HepG2 (cell line): ENCODE results near the gene WDSUB1. TPM values are rescaled to one million over a fixed set of nuclear protein-coding genes. Genes with fewer than 3 reads are reported as not detected.

Source experiments
- ATAD3A ChIP-seq: sonication (generic); formaldehyde crosslinking; IDR thresholded peaks from 2 replicates; pipeline ENCODE4 v1.4.0; 2020; ENCODE audit warnings: missing genetic modification reagents
- CCAR2 ChIP-seq: fragments of 200-400 bp; formaldehyde crosslinking; optimal IDR thresholded peaks from 2 replicates; pipeline ENCODE3; 2018; ENCODE audit warnings: low read depth, mild to moderate bottlenecking, low read length, moderate library complexity
- ETV5 ChIP-seq: IDR thresholded peaks from 2 replicates; pipeline ENCODE4 v1.6.1; 2018; ENCODE audit warnings: missing biosample characterization, missing genetic modification reagents, inconsistent platforms, borderline replicate concordance
- HHEX ChIP-seq: IDR thresholded peaks from 2 replicates; pipeline ENCODE4 v1.6.1; 2016; ENCODE audit warnings: control low read depth
- HMG20A ChIP-seq: IDR thresholded peaks from 2 replicates; pipeline ENCODE4 v1.6.1; 2016; ENCODE audit warnings: borderline replicate concordance
- HOXA3 ChIP-seq: sonication (generic); formaldehyde crosslinking; IDR thresholded peaks from 2 replicates; pipeline ENCODE4 v1.5.0; 2020; ENCODE audit warnings: missing genetic modification reagents
- KLF11 ChIP-seq: IDR thresholded peaks from 2 replicates; pipeline ENCODE4 v1.6.1; 2016; ENCODE audit warnings: missing compliant biosample characterization
- KLF9 ChIP-seq: IDR thresholded peaks from 2 replicates; pipeline ENCODE4 v1.6.1; 2016; ENCODE audit warnings: low read depth
- NFKB2 ChIP-seq: sonication (generic); formaldehyde crosslinking; IDR thresholded peaks from 2 replicates; pipeline ENCODE4 v1.4.0; 2020; ENCODE audit warnings: missing genetic modification reagents, borderline replicate concordance
- PCBP1 ChIP-seq: fragments of 200-400 bp; formaldehyde crosslinking; IDR thresholded peaks from 2 replicates; pipeline ENCODE4 v1.6.1; 2017; ENCODE audit warnings: mild to moderate bottlenecking, low read depth, low read length, borderline replicate concordance
- RAD51 ChIP-seq: fragments of 450-650 bp; IDR thresholded peaks from 2 replicates; pipeline ENCODE4 v1.6.1; 2016; ENCODE audit warnings: borderline replicate concordance
- RCOR2 ChIP-seq: IDR thresholded peaks from 2 replicates; pipeline ENCODE4 v1.6.1; 2016; ENCODE audit warnings: missing biosample characterization, missing genetic modification reagents
- SNAPC4 ChIP-seq: sonication (generic); formaldehyde crosslinking; IDR thresholded peaks from 2 replicates; pipeline ENCODE4 v1.4.0; 2020; ENCODE audit warnings: mild to moderate bottlenecking, missing genetic modification reagents
- TAF15 ChIP-seq: fragments of 200-400 bp; formaldehyde crosslinking; IDR thresholded peaks from one replicate; pipeline ENCODE4 v1.6.1; 2018; ENCODE audit warnings: mild to moderate bottlenecking, low read depth, low read length; ENCODE audit not compliant: poor library complexity, severe bottlenecking
- ZBTB38 ChIP-seq: sonication (generic); formaldehyde crosslinking; IDR thresholded peaks from 2 replicates; pipeline ENCODE4 v1.5.1; 2020; ENCODE audit warnings: mild to moderate bottlenecking, missing genetic modification reagents
- ZBTB7B ChIP-seq: sonication (generic); formaldehyde crosslinking; IDR thresholded peaks from 2 replicates; pipeline ENCODE4 v1.4.0; 2020; ENCODE audit warnings: missing genetic modification reagents
- ZNF17 ChIP-seq: sonication (generic); formaldehyde crosslinking; IDR thresholded peaks from 2 replicates; pipeline ENCODE4 v1.5.0; 2020; ENCODE audit warnings: mild to moderate bottlenecking, missing genetic modification reagents
- ZNF44 ChIP-seq: sonication (generic); formaldehyde crosslinking; IDR thresholded peaks from 2 replicates; pipeline ENCODE4 v1.5.1; 2020; ENCODE audit warnings: mild to moderate bottlenecking, missing genetic modification reagents
- ZNF577 ChIP-seq: sonication (generic); formaldehyde crosslinking; IDR thresholded peaks from 2 replicates; pipeline ENCODE4 v1.4.0; 2020; ENCODE audit warnings: mild to moderate bottlenecking, low read depth, missing genetic modification reagents, borderline replicate concordance
- ZSCAN12 ChIP-seq: sonication (generic); formaldehyde crosslinking; IDR thresholded peaks from 2 replicates; pipeline ENCODE4 v1.9.0; 2021; ENCODE audit warnings: mild to moderate bottlenecking, missing genetic modification reagents
- ZSCAN30 ChIP-seq: sonication (generic); formaldehyde crosslinking; IDR thresholded peaks from 2 replicates; pipeline ENCODE4 v1.5.0; 2020; ENCODE audit warnings: mild to moderate bottlenecking, missing genetic modification reagents
- polyA plus RNA-seq, 8 experiments: library from polyadenylated mRNA; depleted of rRNA in 3 of 8; stranded (reverse) in 7 of 8; unstranded in 1 of 8; fragments of >200 nt; fragmentation: Illumina TruSeq in 4 of 8; extraction: Trizol in 4 of 8; gene quantifications; 2 replicates each; pipeline versions ENCODE4 v1.2.1 to v1.2.3, GENCODE V29; 2011 to 2016; ENCODE audit warnings: low read depth in 4 of 8, missing spikeins in 1 of 8, mixed read lengths in 1 of 8; ENCODE audit not compliant: insufficient read depth in 1 of 8
- total RNA-seq, 5 experiments: library from RNA; depleted of rRNA; stranded (reverse); fragments of >200 nt; fragmentation: Illumina TruSeq; extraction: Trizol; gene quantifications; 2 replicates each; pipeline ENCODE4 v1.2.3, GENCODE V29; 2016; ENCODE audit warnings: low read depth in 1 of 5
- TF ChIP-seq, protein P1 (sequence below): sonication (generic); formaldehyde crosslinking; IDR thresholded peaks from 2 replicates; pipeline ENCODE4 v1.5.0; 2020; ENCODE audit warnings: mild to moderate bottlenecking, low read depth, missing genetic modification reagents, borderline replicate concordance
- TF ChIP-seq, protein P2 (sequence below): sonication (generic); formaldehyde crosslinking; IDR thresholded peaks from 2 replicates; pipeline ENCODE4 v1.5.1; 2020; ENCODE audit warnings: missing genetic modification reagents, mild to moderate bottlenecking, borderline replicate concordance

Gene WDSUB1
- total and polyA plus RNA-seq, 2 of the 13 experiments (the other 11 are each of a cell fraction or from before 2014, with no cell fraction given) = 10.1 to 10.7 TPM

- TF ChIP-seq KLF9 (CRISPR knock-in tag) = no peak; the same call in 1 of the 2 replicates
- no peak for TF ChIP-seq HHEX
- peak; percentile 19; the same call in 1 of the 2 replicates for TF ChIP-seq KLF11
- TF ChIP-seq ZSCAN30 (CRISPR knock-in tag) = no peak
- no peak for TF ChIP-seq PCBP1
- TF ChIP-seq ATAD3A = no peak
- no peak for TF ChIP-seq CCAR2
- peak; percentile 63; the same call in 1 of the 2 replicates for TF ChIP-seq SNAPC4 (CRISPR knock-in tag)
- TF ChIP-seq ZNF577 (CRISPR knock-in tag) = no peak
- no peak for TF ChIP-seq ZSCAN12 (CRISPR knock-in tag)
- TF ChIP-seq NFKB2 (CRISPR knock-in tag) = no peak
- TF ChIP-seq ZBTB7B = no peak; the same call in 1 of the 2 replicates
- no peak for TF ChIP-seq ZNF17 (CRISPR knock-in tag)
- TF ChIP-seq RCOR2 (CRISPR knock-in tag) = no peak
- no peak for TF ChIP-seq RAD51
- TF ChIP-seq, protein P1, sequence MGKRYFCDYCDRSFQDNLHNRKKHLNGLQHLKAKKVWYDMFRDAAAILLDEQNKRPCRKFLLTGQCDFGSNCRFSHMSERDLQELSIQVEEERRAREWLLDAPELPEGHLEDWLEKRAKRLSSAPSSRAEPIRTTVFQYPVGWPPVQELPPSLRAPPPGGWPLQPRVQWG = no peak
- no peak for TF ChIP-seq ZNF44 (CRISPR knock-in tag)
- no peak; the same call in 1 of the 2 replicates for TF ChIP-seq HOXA3 (CRISPR knock-in tag)
- no peak for TF ChIP-seq TAF15
- no peak; the same call in 1 of the 2 replicates for TF ChIP-seq HMG20A (CRISPR knock-in tag)
- TF ChIP-seq ZBTB38 (CRISPR knock-in tag) = 0 out of 2 replicates have a peak, but pooled peaks have one; percentile 2
- TF ChIP-seq, protein P2, sequence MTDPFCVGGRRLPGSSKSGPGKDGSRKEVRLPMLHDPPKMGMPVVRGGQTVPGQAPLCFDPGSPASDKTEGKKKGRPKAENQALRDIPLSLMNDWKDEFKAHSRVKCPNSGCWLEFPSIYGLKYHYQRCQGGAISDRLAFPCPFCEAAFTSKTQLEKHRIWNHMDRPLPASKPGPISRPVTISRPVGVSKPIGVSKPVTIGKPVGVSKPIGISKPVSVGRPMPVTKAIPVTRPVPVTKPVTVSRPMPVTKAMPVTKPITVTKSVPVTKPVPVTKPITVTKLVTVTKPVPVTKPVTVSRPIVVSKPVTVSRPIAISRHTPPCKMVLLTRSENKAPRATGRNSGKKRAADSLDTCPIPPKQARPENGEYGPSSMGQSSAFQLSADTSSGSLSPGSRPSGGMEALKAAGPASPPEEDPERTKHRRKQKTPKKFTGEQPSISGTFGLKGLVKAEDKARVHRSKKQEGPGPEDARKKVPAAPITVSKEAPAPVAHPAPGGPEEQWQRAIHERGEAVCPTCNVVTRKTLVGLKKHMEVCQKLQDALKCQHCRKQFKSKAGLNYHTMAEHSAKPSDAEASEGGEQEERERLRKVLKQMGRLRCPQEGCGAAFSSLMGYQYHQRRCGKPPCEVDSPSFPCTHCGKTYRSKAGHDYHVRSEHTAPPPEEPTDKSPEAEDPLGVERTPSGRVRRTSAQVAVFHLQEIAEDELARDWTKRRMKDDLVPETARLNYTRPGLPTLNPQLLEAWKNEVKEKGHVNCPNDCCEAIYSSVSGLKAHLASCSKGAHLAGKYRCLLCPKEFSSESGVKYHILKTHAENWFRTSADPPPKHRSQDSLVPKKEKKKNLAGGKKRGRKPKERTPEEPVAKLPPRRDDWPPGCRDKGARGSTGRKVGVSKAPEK = no peak
- peak; percentile 34; the same call in 1 of the 2 replicates for TF ChIP-seq ETV5 (CRISPR knock-in tag)
Observed at GRCh38 chr2:159286709-159287441, 372 bp upstream of the WDSUB1 start (continued).
